Endothelial cell of umbilical vein (primary cell): ENCODE data around the gene CAMKMT. TPM values are rescaled to one million over a fixed set of nuclear protein-coding genes. Genes with fewer than 3 reads are reported as not detected.
"Not testable (repeated sequence)": the region's sequence is repeated elsewhere in the genome, so short reads cannot be mapped to it uniquely, and the experiment has no call there.

ENCODE experiments used
- BruUV-seq: library from RNA; stranded (reverse); fragments of 400-500 nt; replicated peaks from 2 replicates; lab custom pipeline; 2021; lab: Mats Ljungman, UMichigan
- CTCF ChIA-PET: fragments of 300-600, 350-600 bp; sonication (Branson Sonifier 250); formaldehyde crosslinking; loops from one replicate; lab custom pipeline; 2021; ENCODE audit warnings: antibody characterized with exemption, inconsistent platforms; lab: Charles Lee
- POLR2A ChIA-PET: fragments of 300-600, 350-600 bp; sonication (Branson Sonifier 250); formaldehyde crosslinking; loops from one replicate; lab custom pipeline; 2021; ENCODE audit warnings: antibody characterized with exemption, inconsistent platforms; lab: Charles Lee
- DNase-seq: peaks from one replicate; pipeline ENCODE4 v3.0.0-alpha.2; 2011; ENCODE audit warnings: low read depth, low spot score
- FAIRE-seq: peaks from 2 replicates; lab custom pipeline; 2011; peaks lifted over from hg19 to GRCh38; lab: Jason Lieb, UNC
- H2AFZ ChIP-seq: 2 replicates; pipeline ENCODE4 v1.6.0; 2012; ENCODE audit warnings: low read depth, low read length, control low read depth, inconsistent platforms
- H3K27ac ChIP-seq: 2 replicates; pipeline ENCODE4 v1.5.1; 2011; ENCODE audit warnings: low read depth, mild to moderate bottlenecking, control low read depth, low read length, moderate library complexity; ENCODE audit not compliant: insufficient read depth
- H3K27me3 ChIP-seq, 2 experiments: 2 replicates each; pipeline versions ENCODE4 v1.6.0 to v1.6.1; 2011; ENCODE audit warnings: low read length in 2 of 2, mixed read lengths in 1 of 2; ENCODE audit not compliant: control insufficient read depth in 2 of 2, insufficient read depth in 2 of 2
- H3K36me3 ChIP-seq, 2 experiments: 2 replicates in 1 of 2; 3 replicates in 1 of 2; pipeline ENCODE4 v1.5.1; 2011; ENCODE audit warnings: low read length in 2 of 2, mild to moderate bottlenecking in 1 of 2, moderate library complexity in 1 of 2; ENCODE audit not compliant: control insufficient read depth in 2 of 2, insufficient read depth in 2 of 2; ENCODE audit errors: extremely low read depth in 1 of 2
- H3K4me1 ChIP-seq: 3 replicates; pipeline ENCODE4 v1.5.1; 2011; ENCODE audit warnings: mild to moderate bottlenecking, low read length; ENCODE audit not compliant: control insufficient read depth, insufficient read depth; ENCODE audit errors: extremely low read depth
- H3K4me2 ChIP-seq: 2 replicates; pipeline ENCODE4 v1.6.1; 2011; ENCODE audit warnings: low read length, control low read depth, mixed read lengths; ENCODE audit not compliant: insufficient read depth
- H3K4me3 ChIP-seq, 3 experiments: fragments of 200-600 bp in 1 of 3; sonication (generic), shearing (Covaris generic) in 1 of 3; replicated peaks in 1 of 3; 2 replicates each; pipeline ENCODE4 v1.5.1; 2011 to 2016; ENCODE audit warnings: control low read depth in 3 of 3, low read length in 3 of 3, mild to moderate bottlenecking in 2 of 3, inconsistent platforms in 1 of 3, low read depth in 1 of 3, moderate library complexity in 1 of 3; ENCODE audit not compliant: insufficient read depth in 1 of 3
- H3K79me2 ChIP-seq: 2 replicates; pipeline ENCODE4 v1.6.0; 2012; ENCODE audit warnings: low read length, inconsistent platforms; ENCODE audit not compliant: control insufficient read depth, insufficient read depth
- H3K9ac ChIP-seq: replicated peaks from 2 replicates; pipeline ENCODE3; 2011; ENCODE audit warnings: low read length, control low read depth; ENCODE audit not compliant: insufficient read depth; ENCODE audit errors: extremely low read depth
- H3K9me1 ChIP-seq: replicated peaks from 3 replicates; pipeline ENCODE4 v1.6.0; 2011; ENCODE audit warnings: mild to moderate bottlenecking, low read length; ENCODE audit not compliant: control insufficient read depth, insufficient read depth; ENCODE audit errors: extremely low read depth
- H3K9me3 ChIP-seq: replicated peaks from 2 replicates; pipeline ENCODE4 v1.5.1; 2012; ENCODE audit warnings: low read length, inconsistent platforms; ENCODE audit not compliant: control insufficient read depth, insufficient read depth
- H4K20me1 ChIP-seq: replicated peaks from 2 replicates; pipeline ENCODE3; 2011; ENCODE audit warnings: mild to moderate bottlenecking, low read length; ENCODE audit not compliant: control insufficient read depth, insufficient read depth; ENCODE audit errors: extremely low read depth
- EZH2 ChIP-seq: IDR thresholded peaks from 2 replicates; pipeline ENCODE4 v1.6.1; 2012; ENCODE audit warnings: borderline replicate concordance, low read depth, mild to moderate bottlenecking, moderate library complexity, low read length, inconsistent platforms; ENCODE audit not compliant: severe bottlenecking
- FOS ChIP-seq: IDR thresholded peaks from 2 replicates; pipeline ENCODE4 v1.6.1; 2011; ENCODE audit warnings: mild to moderate bottlenecking, low read length, moderate library complexity, borderline replicate concordance; ENCODE audit not compliant: insufficient read depth
- GATA2 ChIP-seq: IDR thresholded peaks from 2 replicates; pipeline ENCODE4 v1.7.0; 2011; ENCODE audit warnings: low read depth, mild to moderate bottlenecking, moderate library complexity, mixed read lengths, low read length; ENCODE audit not compliant: insufficient read length, insufficient read depth
- JUN ChIP-seq: IDR thresholded peaks from 2 replicates; pipeline ENCODE4 v1.6.1; 2011; ENCODE audit warnings: borderline replicate concordance, low read depth; ENCODE audit not compliant: insufficient read length, insufficient read depth
- MYC ChIP-seq: IDR thresholded peaks from one replicate; pipeline ENCODE4 v1.6.1; 2011; ENCODE audit warnings: mild to moderate bottlenecking, low read depth, low read length
- POLR2A ChIP-seq: IDR thresholded peaks from 2 replicates; pipeline ENCODE4 v1.6.1; 2012; ENCODE audit warnings: low read depth, mild to moderate bottlenecking, control low read depth, low read length
- POLR2AphosphoS5 ChIP-seq: IDR thresholded peaks from 2 replicates; pipeline ENCODE4 v1.6.1; 2012; ENCODE audit warnings: low read depth, mild to moderate bottlenecking, control low read depth, low read length, moderate library complexity; ENCODE audit not compliant: insufficient read depth
- dilution Hi-C: fragments of 300-500 bp; cut with MboI; formaldehyde crosslinking; loops from one replicate; pipeline ENCODE4 v1.15.0; 2019; ENCODE audit warnings: low sequenced_read_pairs; ENCODE audit not compliant: extremely low pct_ligation_motif_present
- intact Hi-C: fragments of 100-400 bp; cut with micrococcal nuclease; formaldehyde crosslinking; loops from one replicate; pipeline ENCODE4 v1.10.0; 2022
- polyA plus RNA-seq, 4 experiments: library from polyadenylated mRNA; depleted of rRNA in 3 of 4; stranded (reverse) in 3 of 4; unstranded in 1 of 4; fragments of >200 nt; gene quantifications; 2 replicates each; pipeline versions ENCODE4 v1.2.1 to v1.2.3, GENCODE V29; 2011 to 2012; ENCODE audit warnings: missing spikeins in 1 of 4
- total RNA-seq: library from RNA; stranded (reverse); gene quantifications from 2 replicates; pipeline ENCODE4 v1.2.3, GENCODE V29; 2021
- TF ChIP-seq, protein P1 (sequence below): IDR thresholded peaks from 2 replicates; pipeline ENCODE4 v1.6.1; 2011; ENCODE audit not compliant: insufficient read depth, insufficient read length
- TF ChIP-seq, protein P2 (sequence below), 2 donors: IDR thresholded peaks; 1 replicate in 1 of 2; 2 replicates in 1 of 2; pipeline ENCODE4 v1.5.1; 2011; ENCODE audit warnings: low read length in 2 of 2, mild to moderate bottlenecking in 2 of 2, moderate library complexity in 2 of 2, control low read depth in 1 of 2, inconsistent platforms in 1 of 2, low read depth in 1 of 2; ENCODE audit not compliant: insufficient read depth in 1 of 2; ENCODE audit errors: extremely low read depth in 1 of 2

Gene CAMKMT
- total and polyA plus RNA-seq, 2 donors (not counting 3 experiments of a cell fraction or from before 2014, with no cell fraction given), result 4.1 to 10.7 TPM

DNA sequence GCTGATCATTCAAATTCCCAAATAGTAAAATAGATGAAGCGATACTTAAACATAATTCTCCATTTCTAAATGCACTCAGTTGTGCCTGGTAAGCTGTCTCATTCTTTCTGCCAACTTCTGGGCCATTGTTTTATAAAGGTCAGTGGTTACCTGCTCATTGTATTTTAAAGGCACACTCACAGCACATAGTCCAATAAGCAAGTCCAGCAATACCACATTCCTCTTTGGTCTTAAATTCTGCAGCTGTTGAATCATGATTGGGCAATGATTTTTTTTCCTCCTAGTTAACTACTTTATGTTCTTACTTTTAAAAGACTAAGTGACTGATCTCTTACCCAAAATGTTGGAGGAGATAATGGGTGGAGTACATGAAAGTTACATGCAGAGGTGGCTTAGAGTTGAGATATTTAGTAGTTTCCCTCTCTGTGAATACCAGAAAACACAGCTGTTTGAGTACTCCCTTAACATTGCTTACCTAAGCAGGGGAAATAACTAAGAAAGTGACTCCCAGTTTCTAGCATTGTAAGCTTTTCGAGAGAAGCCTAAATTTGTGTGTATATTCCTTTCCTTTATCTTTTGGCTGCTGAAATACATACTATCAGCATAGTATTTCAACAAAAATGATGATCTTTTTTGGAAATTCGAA is 220.7 kb downstream of the CAMKMT start:
- DNase-seq (no peak), FAIRE-seq (no peak)
- H3K4me2 ChIP-seq, result no peak overlapping the region
- no peak overlapping the region for H3K27ac ChIP-seq
- H3K9me3 ChIP-seq, result no peaks in the 10 kb centered on the region
- intact Hi-C loops (no loop called here), dilution Hi-C loops (no loop called here)
- H2AFZ ChIP-seq, result no peak overlapping the region
- H4K20me1 ChIP-seq, result no peaks in the 10 kb centered on the region
- H3K9ac ChIP-seq, result no peak overlapping the region
- BruUV-seq, result no TSS peak
- H3K4me1 ChIP-seq, result no peaks in the 10 kb centered on the region
- ChIA-PET POLR2A (no interaction called here), CTCF (interaction anchor here (1.5 to 1.9 kb wide), 2 partner anchors 44 to 103 kb away, joined by 3 to 9 read pairs; no protein-coding TSS in a partner anchor)
- no peaks in the 10 kb centered on the region for H3K36me3 ChIP-seq
- no peak overlapping the region for H3K4me3 ChIP-seq
- H3K27me3 ChIP-seq, result no peaks in the 10 kb centered on the region
- no peaks in the 10 kb centered on the region for H3K9me1 ChIP-seq
- H3K79me2 ChIP-seq, result no peaks in the 10 kb centered on the region
- TF ChIP-seq, protein P1, sequence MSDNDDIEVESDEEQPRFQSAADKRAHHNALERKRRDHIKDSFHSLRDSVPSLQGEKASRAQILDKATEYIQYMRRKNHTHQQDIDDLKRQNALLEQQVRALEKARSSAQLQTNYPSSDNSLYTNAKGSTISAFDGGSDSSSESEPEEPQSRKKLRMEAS, result no peak
- TF ChIP-seq GATA2 (no peak), POLR2AphosphoS5 (no peak), MYC (no peak), EZH2 (no peak), FOS (no peak), POLR2A (no peak), JUN (no peak)
- TF ChIP-seq, protein P2, sequence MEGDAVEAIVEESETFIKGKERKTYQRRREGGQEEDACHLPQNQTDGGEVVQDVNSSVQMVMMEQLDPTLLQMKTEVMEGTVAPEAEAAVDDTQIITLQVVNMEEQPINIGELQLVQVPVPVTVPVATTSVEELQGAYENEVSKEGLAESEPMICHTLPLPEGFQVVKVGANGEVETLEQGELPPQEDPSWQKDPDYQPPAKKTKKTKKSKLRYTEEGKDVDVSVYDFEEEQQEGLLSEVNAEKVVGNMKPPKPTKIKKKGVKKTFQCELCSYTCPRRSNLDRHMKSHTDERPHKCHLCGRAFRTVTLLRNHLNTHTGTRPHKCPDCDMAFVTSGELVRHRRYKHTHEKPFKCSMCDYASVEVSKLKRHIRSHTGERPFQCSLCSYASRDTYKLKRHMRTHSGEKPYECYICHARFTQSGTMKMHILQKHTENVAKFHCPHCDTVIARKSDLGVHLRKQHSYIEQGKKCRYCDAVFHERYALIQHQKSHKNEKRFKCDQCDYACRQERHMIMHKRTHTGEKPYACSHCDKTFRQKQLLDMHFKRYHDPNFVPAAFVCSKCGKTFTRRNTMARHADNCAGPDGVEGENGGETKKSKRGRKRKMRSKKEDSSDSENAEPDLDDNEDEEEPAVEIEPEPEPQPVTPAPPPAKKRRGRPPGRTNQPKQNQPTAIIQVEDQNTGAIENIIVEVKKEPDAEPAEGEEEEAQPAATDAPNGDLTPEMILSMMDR (IDR thresholded peaks at IDR 0.05; ENCODE audit: extremely low read depth in 1 of 2, insufficient read depth in 1 of 2, low read depth in 1 of 2, low read length in 2 of 2), result no peak

GRCh38 chr2:44595615-44596014 is 233.9 kb downstream of the CAMKMT start:
- intact Hi-C loops, H3K9me1 ChIP-seq, POLR2A ChIA-PET, H3K79me2 ChIP-seq, H3K27me3 ChIP-seq, H3K4me3 ChIP-seq, H4K20me1 ChIP-seq, DNase-seq, H3K4me2 ChIP-seq, H3K36me3 ChIP-seq, H3K9me3 ChIP-seq, H3K9ac ChIP-seq, H2AFZ ChIP-seq, dilution Hi-C loops, H3K4me1 ChIP-seq, BruUV-seq, H3K27ac ChIP-seq, FAIRE-seq: not testable (repeated sequence)
- CTCF ChIA-PET, result interaction anchor here (0.9 to 1.7 kb wide), 2 partner anchors 35 to 116 kb away, joined by 3 to 5 read pairs; no protein-coding TSS in a partner anchor
